HepG2 (cell line): ENCODE results near the gene GOSR1.

Source experiments
- KDM5A ChIP-seq: fragments of 200-600 bp; sonication (generic); IDR thresholded peaks from 2 replicates; pipeline ENCODE4 v1.7.0; 2018; ENCODE audit warnings: antibody characterized with exemption, mild to moderate bottlenecking, low read length, borderline replicate concordance
- KLF6 ChIP-seq: IDR thresholded peaks from 2 replicates; pipeline ENCODE4 v1.8.0; 2016; ENCODE audit warnings: missing biosample characterization, missing genetic modification reagents
- NR1H2 ChIP-seq: sonication (generic); formaldehyde crosslinking; IDR thresholded peaks from 2 replicates; pipeline ENCODE4 v1.8.1; 2022; ENCODE audit warnings: low read depth, missing genetic modification reagents, borderline replicate concordance
- POLR2A ChIP-seq, 2 experiments: IDR thresholded peaks; 2 replicates each; pipeline ENCODE4 v1.6.1; 2011; ENCODE audit warnings: low read depth in 2 of 2, low read length in 2 of 2, mild to moderate bottlenecking in 1 of 2, moderate library complexity in 1 of 2; ENCODE audit not compliant: insufficient read depth in 1 of 2
- ZNF329 ChIP-seq: sonication (generic); formaldehyde crosslinking; IDR thresholded peaks from 2 replicates; pipeline ENCODE4 v1.9.0; 2021; ENCODE audit warnings: low read depth, mild to moderate bottlenecking, missing genetic modification reagents
- TF ChIP-seq, protein P1 (sequence below): sonication (generic); formaldehyde crosslinking; IDR thresholded peaks from 2 replicates; pipeline ENCODE4 v1.5.0; 2020; ENCODE audit warnings: mild to moderate bottlenecking, missing genetic modification reagents, moderate library complexity
- TF ChIP-seq, protein P2 (sequence below): sonication (generic); formaldehyde crosslinking; IDR thresholded peaks from 2 replicates; pipeline ENCODE4 v1.4.0; 2020; ENCODE audit warnings: missing genetic modification reagents

DNA sequence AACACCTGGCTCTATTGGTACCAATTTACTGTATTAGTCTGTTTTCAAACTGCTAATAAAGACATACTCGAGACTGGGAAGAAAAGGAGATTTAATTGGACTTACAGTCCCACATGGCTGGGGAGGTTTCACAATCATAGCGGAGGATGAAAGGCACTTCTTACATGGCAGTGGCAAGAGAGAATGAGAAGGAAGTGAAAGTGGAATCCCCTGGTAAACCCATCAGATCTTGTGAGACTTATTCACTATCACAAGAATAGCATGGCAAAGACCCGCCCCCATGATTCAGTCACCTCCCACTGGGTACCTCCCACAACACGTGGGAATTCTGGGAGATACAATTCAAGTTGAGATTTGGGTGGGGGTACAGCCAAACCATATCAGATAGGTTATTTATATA is 22.6 kb upstream of the GOSR1 start:
- no peak for TF ChIP-seq NR1H2 (CRISPR knock-in tag)
- no peak for TF ChIP-seq ZNF329 (CRISPR knock-in tag)
- TF ChIP-seq, protein P1, sequence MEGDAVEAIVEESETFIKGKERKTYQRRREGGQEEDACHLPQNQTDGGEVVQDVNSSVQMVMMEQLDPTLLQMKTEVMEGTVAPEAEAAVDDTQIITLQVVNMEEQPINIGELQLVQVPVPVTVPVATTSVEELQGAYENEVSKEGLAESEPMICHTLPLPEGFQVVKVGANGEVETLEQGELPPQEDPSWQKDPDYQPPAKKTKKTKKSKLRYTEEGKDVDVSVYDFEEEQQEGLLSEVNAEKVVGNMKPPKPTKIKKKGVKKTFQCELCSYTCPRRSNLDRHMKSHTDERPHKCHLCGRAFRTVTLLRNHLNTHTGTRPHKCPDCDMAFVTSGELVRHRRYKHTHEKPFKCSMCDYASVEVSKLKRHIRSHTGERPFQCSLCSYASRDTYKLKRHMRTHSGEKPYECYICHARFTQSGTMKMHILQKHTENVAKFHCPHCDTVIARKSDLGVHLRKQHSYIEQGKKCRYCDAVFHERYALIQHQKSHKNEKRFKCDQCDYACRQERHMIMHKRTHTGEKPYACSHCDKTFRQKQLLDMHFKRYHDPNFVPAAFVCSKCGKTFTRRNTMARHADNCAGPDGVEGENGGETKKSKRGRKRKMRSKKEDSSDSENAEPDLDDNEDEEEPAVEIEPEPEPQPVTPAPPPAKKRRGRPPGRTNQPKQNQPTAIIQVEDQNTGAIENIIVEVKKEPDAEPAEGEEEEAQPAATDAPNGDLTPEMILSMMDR (CRISPR knock-in tag), result no peak
- no peak for TF ChIP-seq KDM5A
- no peak for TF ChIP-seq KLF6 (CRISPR knock-in tag)
- TF ChIP-seq, protein P2, sequence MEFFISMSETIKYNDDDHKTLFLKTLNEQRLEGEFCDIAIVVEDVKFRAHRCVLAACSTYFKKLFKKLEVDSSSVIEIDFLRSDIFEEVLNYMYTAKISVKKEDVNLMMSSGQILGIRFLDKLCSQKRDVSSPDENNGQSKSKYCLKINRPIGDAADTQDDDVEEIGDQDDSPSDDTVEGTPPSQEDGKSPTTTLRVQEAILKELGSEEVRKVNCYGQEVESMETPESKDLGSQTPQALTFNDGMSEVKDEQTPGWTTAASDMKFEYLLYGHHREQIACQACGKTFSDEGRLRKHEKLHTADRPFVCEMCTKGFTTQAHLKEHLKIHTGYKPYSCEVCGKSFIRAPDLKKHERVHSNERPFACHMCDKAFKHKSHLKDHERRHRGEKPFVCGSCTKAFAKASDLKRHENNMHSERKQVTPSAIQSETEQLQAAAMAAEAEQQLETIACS (CRISPR knock-in tag), result no peak
- no peak for TF ChIP-seq POLR2A (IDR thresholded peaks at IDR 0.05; ENCODE audit: insufficient read depth in 1 of 2, low read depth in 2 of 2, low read length in 2 of 2)
